Progenitor cell of endocrine pancreas (in vitro differentiated cells): ENCODE data around the gene IL1RAP. TPM values are rescaled to one million over a fixed set of nuclear protein-coding genes. Genes with fewer than 3 reads are reported as not detected.

Experiments
- DNase-seq: peaks from one replicate; pipeline ENCODE4 v3.0.0; 2021; ENCODE audit warnings: low spot score; ENCODE audit not compliant: unreplicated experiment
- H3K27ac Mint-ChIP-seq: 2 replicates; pipeline ENCODE4 v1.8.0; 2021; ENCODE audit warnings: mild to moderate bottlenecking, moderate library complexity, mixed read lengths
- H3K27me3 Mint-ChIP-seq: 2 replicates; pipeline ENCODE4 v1.8.0; 2021; ENCODE audit warnings: mixed read lengths
- H3K36me3 Mint-ChIP-seq: 2 replicates; pipeline ENCODE4 v1.8.0; 2022; ENCODE audit warnings: mixed read lengths; ENCODE audit not compliant: insufficient read depth
- H3K4me1 Mint-ChIP-seq: 2 replicates; pipeline ENCODE4 v1.8.0; 2021; ENCODE audit warnings: low read depth, mixed read lengths
- H3K4me3 Mint-ChIP-seq: 2 replicates; pipeline ENCODE4 v1.8.0; 2021; ENCODE audit warnings: low read depth, mild to moderate bottlenecking, moderate library complexity, mixed read lengths
- H3K9me3 Mint-ChIP-seq: 2 replicates; pipeline ENCODE4 v1.8.0; 2021; ENCODE audit warnings: low read depth, mixed read lengths
- total RNA-seq: library from RNA; stranded (reverse); gene quantifications from 2 replicates; pipeline ENCODE4 v1.2.1, GENCODE V29; 2021
- TF ChIP-seq, protein P1 (sequence below): fragments of 200-600 bp; sonication (generic); IDR thresholded peaks from one replicate; pipeline ENCODE4 v1.5.0; 2021; ENCODE audit warnings: antibody characterized with exemption, mild to moderate bottlenecking; ENCODE audit not compliant: unreplicated experiment

IL1RAP gene
- total RNA-seq, 1 donor from 2014 or later = 20.0 TPM

DNA sequence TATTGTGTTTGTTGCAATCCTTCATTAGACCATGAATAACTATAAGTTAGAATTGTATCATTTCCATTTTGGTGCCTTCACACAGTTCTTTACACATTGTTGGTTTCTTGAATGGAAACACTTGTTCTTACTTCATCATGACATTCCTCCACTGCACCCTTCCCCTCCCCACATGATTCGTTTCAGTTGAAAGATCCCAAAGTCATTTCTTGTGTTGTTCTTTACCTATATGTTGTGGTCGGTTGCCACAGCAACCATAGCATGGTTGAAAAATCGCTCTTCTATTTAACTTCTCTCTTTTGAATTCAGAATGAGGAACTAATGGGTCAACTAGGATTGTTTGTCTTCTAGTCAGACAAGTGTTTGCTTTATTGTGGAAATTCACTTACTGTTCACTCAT, 103.3 kb downstream of the IL1RAP start:
- DNase-seq = no peak
- Mint-ChIP-seq H3K4me1 (peaks cover 62% of the 10 kb centered on the region), H3K36me3 (peaks cover 2% of the 10 kb centered on the region), H3K27me3 (no peaks in the 10 kb centered on the region), H3K27ac (peak overlapping the region; percentile 91), H3K9me3 (no peaks in the 10 kb centered on the region), H3K4me3 (peak overlapping the region; percentile 0)
- TF ChIP-seq, protein P1, sequence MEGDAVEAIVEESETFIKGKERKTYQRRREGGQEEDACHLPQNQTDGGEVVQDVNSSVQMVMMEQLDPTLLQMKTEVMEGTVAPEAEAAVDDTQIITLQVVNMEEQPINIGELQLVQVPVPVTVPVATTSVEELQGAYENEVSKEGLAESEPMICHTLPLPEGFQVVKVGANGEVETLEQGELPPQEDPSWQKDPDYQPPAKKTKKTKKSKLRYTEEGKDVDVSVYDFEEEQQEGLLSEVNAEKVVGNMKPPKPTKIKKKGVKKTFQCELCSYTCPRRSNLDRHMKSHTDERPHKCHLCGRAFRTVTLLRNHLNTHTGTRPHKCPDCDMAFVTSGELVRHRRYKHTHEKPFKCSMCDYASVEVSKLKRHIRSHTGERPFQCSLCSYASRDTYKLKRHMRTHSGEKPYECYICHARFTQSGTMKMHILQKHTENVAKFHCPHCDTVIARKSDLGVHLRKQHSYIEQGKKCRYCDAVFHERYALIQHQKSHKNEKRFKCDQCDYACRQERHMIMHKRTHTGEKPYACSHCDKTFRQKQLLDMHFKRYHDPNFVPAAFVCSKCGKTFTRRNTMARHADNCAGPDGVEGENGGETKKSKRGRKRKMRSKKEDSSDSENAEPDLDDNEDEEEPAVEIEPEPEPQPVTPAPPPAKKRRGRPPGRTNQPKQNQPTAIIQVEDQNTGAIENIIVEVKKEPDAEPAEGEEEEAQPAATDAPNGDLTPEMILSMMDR = no peak

DNA sequence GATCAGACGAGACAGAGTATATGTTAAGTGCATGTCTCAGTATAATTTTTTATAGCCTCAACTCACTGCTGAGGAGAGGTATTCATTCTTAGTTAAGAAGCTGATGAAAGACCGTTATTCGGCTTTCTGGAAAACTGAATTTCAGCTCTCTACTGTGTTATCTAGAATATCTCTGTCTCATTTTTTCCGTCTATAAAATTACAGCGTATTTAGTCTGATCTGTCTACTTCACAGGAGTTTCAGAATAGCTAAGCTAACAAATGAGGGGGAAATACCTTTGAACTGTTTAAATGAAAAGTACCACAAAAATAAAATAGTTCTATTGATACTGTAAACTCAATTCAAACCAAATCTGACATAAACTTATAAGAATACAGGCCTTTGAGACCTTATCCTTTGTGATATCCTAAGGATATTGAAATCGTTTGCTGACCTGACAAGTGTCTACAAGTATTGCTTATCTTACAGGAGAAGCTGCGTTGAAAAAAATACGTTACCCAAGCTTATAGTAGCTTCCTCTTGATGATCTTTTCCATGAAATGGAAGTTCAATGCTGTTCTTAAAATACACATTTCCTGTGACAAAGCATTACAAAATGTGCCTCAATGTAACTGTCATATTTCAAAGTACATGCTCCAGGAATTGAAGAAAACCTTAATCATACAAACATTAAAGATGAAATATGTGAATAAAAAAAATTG, 104.6 kb downstream of the IL1RAP start:
- Mint-ChIP-seq H3K36me3 (peaks cover 5% of the 10 kb centered on the region), H3K27ac (peak overlapping the region; percentile 82), H3K4me1 (peaks cover 64% of the 10 kb centered on the region), H3K9me3 (no peaks in the 10 kb centered on the region), H3K27me3 (no peaks in the 10 kb centered on the region), H3K4me3 (no peak overlapping the region)
- TF ChIP-seq, protein P1 = no peak
- DNase-seq = no peak

DNA sequence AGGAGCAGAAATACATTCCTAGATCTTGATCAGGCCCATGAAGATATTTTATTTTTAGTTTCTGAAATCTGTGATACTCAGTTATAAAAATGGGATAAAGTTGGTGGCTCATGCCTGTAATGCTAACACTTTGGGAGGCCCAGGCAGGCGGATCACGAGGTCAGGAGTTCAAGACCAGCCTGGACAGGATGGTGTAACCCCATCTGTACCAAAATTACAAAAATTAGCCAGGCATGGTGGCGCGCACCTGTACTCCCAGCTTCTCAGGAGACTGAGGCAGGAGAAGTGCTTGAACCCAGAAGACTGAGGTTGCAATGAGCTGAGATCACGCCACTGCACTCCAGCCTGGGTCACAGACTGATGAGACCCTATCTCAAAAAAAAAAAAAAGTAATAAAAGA, 105.5 kb downstream of the IL1RAP start:
- Mint-ChIP-seq H3K36me3 (peaks cover 10% of the 10 kb centered on the region), H3K27ac (no peak overlapping the region), H3K4me3 (no peak overlapping the region), H3K27me3 (no peaks in the 10 kb centered on the region), H3K9me3 (no peaks in the 10 kb centered on the region), H3K4me1 (peaks cover 62% of the 10 kb centered on the region)
- TF ChIP-seq, protein P1 = no peak
- DNase-seq = no peak

DNA sequence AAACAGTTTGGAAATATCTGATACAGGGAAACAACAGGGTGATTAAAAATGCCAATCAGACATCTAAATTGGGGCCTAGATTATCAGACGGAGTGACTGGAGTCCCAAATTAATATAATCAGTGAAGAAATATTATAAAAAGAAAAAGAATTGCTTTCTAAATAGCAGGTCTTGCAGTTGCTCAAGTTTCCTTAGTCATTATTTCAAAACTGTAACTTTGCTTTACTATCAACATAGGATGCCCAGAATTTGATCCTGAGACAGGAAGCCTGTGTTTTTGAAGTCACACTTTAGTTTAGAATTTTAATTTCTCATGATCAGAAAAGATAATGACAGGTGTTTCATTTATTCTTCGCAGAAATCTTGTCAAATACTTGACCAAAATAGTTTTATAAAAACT, 105.9 kb downstream of the IL1RAP start:
- TF ChIP-seq, protein P1 = no peak
- Mint-ChIP-seq H3K9me3 (no peaks in the 10 kb centered on the region), H3K4me3 (no peak overlapping the region), H3K27me3 (no peaks in the 10 kb centered on the region), H3K27ac (no peak overlapping the region), H3K4me1 (peaks cover 58% of the 10 kb centered on the region), H3K36me3 (peaks cover 12% of the 10 kb centered on the region)
- DNase-seq = no peak

DNA sequence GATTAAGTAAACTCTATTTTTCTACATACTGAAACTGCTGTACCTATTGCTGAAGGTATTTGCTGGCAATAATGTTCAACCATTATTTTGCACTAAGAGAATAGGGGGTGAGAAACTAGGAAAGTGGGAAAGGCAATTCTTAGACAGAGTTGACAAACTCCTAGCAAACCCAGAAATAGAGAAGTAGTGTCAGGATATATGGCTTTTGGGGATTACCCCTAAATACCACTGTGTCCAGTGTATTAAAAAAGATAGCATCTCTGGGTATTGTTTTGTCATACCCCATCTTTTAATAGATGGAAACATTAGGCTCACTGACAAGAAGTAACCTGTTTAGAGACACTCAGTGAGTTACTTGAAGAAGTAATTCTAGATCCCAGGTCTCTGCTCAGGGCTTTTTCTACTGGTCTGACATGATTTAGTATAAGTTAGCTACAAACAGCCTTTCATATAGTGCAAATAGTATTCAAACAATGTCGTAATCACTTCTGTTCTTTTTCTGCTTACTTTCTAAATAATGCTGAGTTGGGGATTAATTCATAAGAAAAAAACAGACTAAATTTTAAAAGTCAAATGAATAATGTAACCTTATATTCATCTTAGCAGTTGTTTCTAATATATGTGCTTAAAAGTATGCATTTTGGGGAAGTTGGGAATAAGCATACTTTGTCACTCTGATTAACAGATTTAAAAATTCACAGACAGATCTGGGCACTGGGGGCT, 107.2 kb downstream of the IL1RAP start:
- Mint-ChIP-seq H3K4me3 (no peak overlapping the region), H3K36me3 (peaks cover 12% of the 10 kb centered on the region), H3K27ac (no peak overlapping the region), H3K9me3 (no peaks in the 10 kb centered on the region), H3K4me1 (peaks cover 47% of the 10 kb centered on the region), H3K27me3 (no peaks in the 10 kb centered on the region)
- no peak for DNase-seq
- TF ChIP-seq, protein P1 = no peak
